GM12873 (cell line): ENCODE measurements around the gene GSTT2.

ENCODE experiments used
- TF ChIP-seq, protein P1 (sequence below): IDR thresholded peaks from 2 replicates; pipeline ENCODE4 v1.5.1; 2012; ENCODE audit warnings: low read depth, mild to moderate bottlenecking, moderate library complexity, low read length, control low read depth; ENCODE audit not compliant: insufficient read depth; ENCODE audit errors: missing control alignments

The GSTT2 gene

GRCh38 chr22:24030186-24030702 lies 50.3 kb downstream of the GSTT2 start:
- TF ChIP-seq, protein P1, sequence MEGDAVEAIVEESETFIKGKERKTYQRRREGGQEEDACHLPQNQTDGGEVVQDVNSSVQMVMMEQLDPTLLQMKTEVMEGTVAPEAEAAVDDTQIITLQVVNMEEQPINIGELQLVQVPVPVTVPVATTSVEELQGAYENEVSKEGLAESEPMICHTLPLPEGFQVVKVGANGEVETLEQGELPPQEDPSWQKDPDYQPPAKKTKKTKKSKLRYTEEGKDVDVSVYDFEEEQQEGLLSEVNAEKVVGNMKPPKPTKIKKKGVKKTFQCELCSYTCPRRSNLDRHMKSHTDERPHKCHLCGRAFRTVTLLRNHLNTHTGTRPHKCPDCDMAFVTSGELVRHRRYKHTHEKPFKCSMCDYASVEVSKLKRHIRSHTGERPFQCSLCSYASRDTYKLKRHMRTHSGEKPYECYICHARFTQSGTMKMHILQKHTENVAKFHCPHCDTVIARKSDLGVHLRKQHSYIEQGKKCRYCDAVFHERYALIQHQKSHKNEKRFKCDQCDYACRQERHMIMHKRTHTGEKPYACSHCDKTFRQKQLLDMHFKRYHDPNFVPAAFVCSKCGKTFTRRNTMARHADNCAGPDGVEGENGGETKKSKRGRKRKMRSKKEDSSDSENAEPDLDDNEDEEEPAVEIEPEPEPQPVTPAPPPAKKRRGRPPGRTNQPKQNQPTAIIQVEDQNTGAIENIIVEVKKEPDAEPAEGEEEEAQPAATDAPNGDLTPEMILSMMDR, result no peak
